Pancreas (tissue), 10 donors: Measurements from ENCODE around the gene TMEM135. TPM values are rescaled to one million over a fixed set of nuclear protein-coding genes. Genes with fewer than 3 reads are reported as not detected.

Source experiments
- ATAC-seq, 4 donors: fragments of 200-7000 bp; cut with Tn5 transposase; one replicate each; pipeline versions ENCODE4 v1.8.0 to v1.9.1; 2020; ENCODE audit warnings: mild to moderate bottlenecking in 4 of 4, moderate library complexity in 4 of 4
- DNase-seq, 6 donors: peaks; one replicate each; pipeline ENCODE4 v3.0.0-alpha.2; 2020
- FAIRE-seq: peaks from 2 replicates; lab custom pipeline; 2012; peaks lifted over from hg19 to GRCh38; lab: Jason Lieb, UNC
- H3K27ac ChIP-seq, 4 donors: fragments of 200-600 bp; sonication (generic); 1 replicate in 3 of 4; 2 replicates in 1 of 4; pipeline versions ENCODE4 v1.5.0 to v1.8.0; 2020
- H3K27me3 ChIP-seq, 4 donors: fragments of 200-600 bp; one replicate each; pipeline ENCODE4 v1.8.0; 2021
- H3K36me3 ChIP-seq, 3 donors: fragments of 200-600 bp; sonication (generic) in 1 of 3; one replicate each; pipeline versions ENCODE4 v1.5.0 to v1.8.0; 2020 to 2021
- H3K4me1 ChIP-seq, 3 donors: fragments of 200-600 bp; one replicate each; pipeline ENCODE4 v1.8.0; 2021
- H3K4me3 ChIP-seq, 4 donors: fragments of 200-600 bp; sonication (generic) in 2 of 4; one replicate each; pipeline versions ENCODE4 v1.5.0 to v1.8.0; 2020 to 2021
- H3K9me3 ChIP-seq, 4 donors: fragments of 200-600 bp; one replicate each; pipeline ENCODE4 v1.8.0; 2021
- CTCF ChIP-seq, 4 donors: fragments of 200-600 bp; sonication (generic) in 3 of 4; IDR thresholded peaks; one replicate each; pipeline versions ENCODE4 v1.5.0 to v1.8.0; 2021; ENCODE audit warnings: antibody characterized with exemption in 4 of 4
- WGBS, 2 donors: extraction: QIAGEN DNeasy Blood & Tissue Kit; methylation state at CpG; one replicate each; pipeline ENCODE4 v1.1.7; 2013; 5-methylcytosine and 5-hydroxymethylcytosine counted together
- intact Hi-C, 3 donors: fragments of 100-400 bp; cut with DNase I; formaldehyde crosslinking; loops; one replicate each; pipeline versions ENCODE4 v1.11.1 to v1.14.2; 2022
- polyA plus RNA-seq, 2 donors: library from polyadenylated mRNA; stranded (reverse); fragments of 200-250 nt; gene quantifications; one replicate each; pipeline ENCODE4 v1.2.3, GENCODE V29; 2013
- total RNA-seq, 6 donors: library from RNA; stranded (reverse); fragmentation: NEBNext Ultra II Directional in 4 of 6; extraction: Animal tissue kit (Norgen Biotek cat#: 25700) in 4 of 6; gene quantifications; one replicate each; pipeline versions ENCODE4 v1.2.1 to v1.2.4, GENCODE V29; 2021 to 2023
- donor health status: healthy with polysubstance abuse.
- donor health status: DM: no; HTN: no; CAD: no; lungs with moderate emphysema.
- donor health status: DM: no; HTN: no; CAD: no.
- donor health status: control.
- donor health status: control.
- donor health status: Bipolar disorder and iron deficiency.
- donor health status: DM: yes; HTN: yes; CAD: no.
- donor health status: DM: no; HTN: no; CAD: no.
- donor health status: DM: no; HTN: no; CAD: no.
- donor health status: DM: yes; HTN: yes; CAD: no.

The TMEM135 gene
- total and polyA plus RNA-seq, 8 donors: 2.6 to 10.1 (median 8.0) TPM

- Histone ChIP-seq H3K36me3 (no peaks in the 10 kb centered on the region), H3K27me3 (no peaks in the 10 kb centered on the region), H3K4me3 (no peak overlapping the region), H3K9me3 (no peaks in the 10 kb centered on the region), H3K4me1 (no peaks in the 10 kb centered on the region), H3K27ac (no peak overlapping the region)
- FAIRE-seq (no peak), DNase-seq (no peak), ATAC-seq (peak in 1 of 4 donors; percentile 63)
- intact Hi-C loops: no loop called here
- no peak for TF ChIP-seq CTCF (IDR thresholded peaks at IDR 0.05)
- 52 to 61% methylated on average over 4 of the region's 4 CpGs for WGBS, 2 donors
These were observed 332.2 kb downstream of the TMEM135 start for GRCh38 chr11:87369888-87370287.

- Histone ChIP-seq H3K27ac (no peak overlapping the region), H3K4me3 (no peak overlapping the region), H3K9me3 (no peaks in the 10 kb centered on the region), H3K27me3 (no peaks in the 10 kb centered on the region), H3K36me3 (no peaks in the 10 kb centered on the region), H3K4me1 (no peaks in the 10 kb centered on the region)
- intact Hi-C loops: no loop called here
- no peak for TF ChIP-seq CTCF (IDR thresholded peaks at IDR 0.05)
- FAIRE-seq (no peak), DNase-seq (no peak), ATAC-seq (no peak)
- 74 to 78% methylated on average over 3 of the region's 3 CpGs for WGBS, 2 donors
These were observed 334.3 kb downstream of the TMEM135 start for GRCh38 chr11:87372065-87372464.

Other genes starting within 250 kb of the TMEM135 start
- 10 to 100 TPM in 5 of 6 donors, 1 to 10 TPM in 1; 6.0 to 29.4 (median 12.7) TPM for gene PRSS23, start 237.4 kb upstream of the TMEM135 start, total RNA-seq
- 10 to 100 TPM in 1 of 2 donors, 1 to 10 TPM in 1; 4.4 to 11.4 TPM for gene PRSS23, start 237.4 kb upstream of the TMEM135 start, polyA plus RNA-seq
- 10 to 100 TPM in 2 of 6 donors, 1 to 10 TPM in 4; 5.4 to 10.8 (median 7.9) TPM for gene FZD4, start 82.5 kb upstream of the TMEM135 start, total RNA-seq
- 1 to 10 TPM; 4.7 to 4.8 TPM for gene FZD4, start 82.5 kb upstream of the TMEM135 start, polyA plus RNA-seq